M059J (cell line): ENCODE data around the gene KRTAP3-3. TPM values are rescaled to one million over a fixed set of nuclear protein-coding genes. Genes with fewer than 3 reads are reported as not detected.
A peak's percentile ranks its signal among the peaks of the same experiment; 100 is the strongest.
"Not testable (repeated sequence)": the region's sequence is repeated elsewhere in the genome, so short reads cannot be mapped to it uniquely, and the experiment has no call there.

Experiments
- DNase-seq: peaks from one replicate; pipeline ENCODE4 v3.0.0-alpha.2; 2012; ENCODE audit warnings: low read depth
- total RNA-seq: library from RNA; depleted of rRNA; stranded (reverse); fragments of >200 nt; shearing (Covaris generic); gene quantifications from 2 replicates; pipeline ENCODE4 v1.2.3, GENCODE V29; 2014; rRNA removed

The KRTAP3-3 gene
- total RNA-seq: 0.22 TPM in 1 of 2 replicates, not detected in the other

- DNase-seq: peak; percentile 35
Observed at GRCh38 chr17:40993839-40994238, at the start of gene KRTAP3-3. Gene KRTAP3-3, minus strand, starts transcription at chr17:40994164. Its CDS starts 67 bp downstream, at chr17:40994097.

- no peak for DNase-seq
Observed at GRCh38 chr17:41042953-41043352, 49.0 kb upstream of the KRTAP3-3 start.

GRCh38 chr17:41040783-41041571 lies 47.0 kb upstream of the KRTAP3-3 start, which contains the start of gene KRTAP1-1:
Gene KRTAP1-1, minus strand, starts transcription at chr17:41041450. Its CDS starts 53 bp downstream, at chr17:41041397.
- DNase-seq: not testable (repeated sequence)

- DNase-seq: no peak
Observed at GRCh38 chr17:41037853-41038350, 43.9 kb upstream of the KRTAP3-3 start.

DNA sequence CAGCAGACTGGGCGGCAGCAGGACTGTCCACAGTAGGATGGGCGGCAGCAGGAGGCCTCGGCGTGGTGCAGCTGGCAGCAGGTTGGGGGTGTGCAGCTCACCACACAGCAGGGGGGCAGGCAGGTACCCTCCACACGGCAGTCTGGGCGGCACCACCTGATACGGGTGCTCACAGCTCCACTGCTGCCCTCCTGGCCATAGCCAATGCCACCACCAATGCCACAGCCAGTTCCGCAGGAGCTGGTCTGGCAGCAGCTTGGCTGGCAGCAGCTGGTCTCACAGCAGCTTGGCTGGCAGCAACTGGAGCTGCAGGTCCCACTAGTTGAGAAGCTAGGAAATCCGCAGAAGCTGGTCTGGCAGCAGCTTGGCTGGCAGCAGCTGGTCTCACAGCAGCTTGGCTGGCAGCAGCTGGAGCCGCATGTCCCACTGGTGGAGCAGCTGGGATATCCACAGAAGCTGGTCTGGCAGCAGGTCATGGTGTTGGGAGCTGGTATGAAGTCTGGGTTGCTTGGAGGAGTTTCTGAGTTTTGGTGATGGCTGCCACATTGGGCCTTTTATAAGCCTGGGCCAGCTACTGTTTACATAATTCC lies 40.5 kb upstream of the KRTAP3-3 start, which contains the start of gene KRTAP1-3:
Gene KRTAP1-3 (minus strand): TSS at position 529 of the 590 bp plus-strand sequence. CDS start 53 bp downstream, at position 476.
- DNase-seq: not testable (repeated sequence)

DNA sequence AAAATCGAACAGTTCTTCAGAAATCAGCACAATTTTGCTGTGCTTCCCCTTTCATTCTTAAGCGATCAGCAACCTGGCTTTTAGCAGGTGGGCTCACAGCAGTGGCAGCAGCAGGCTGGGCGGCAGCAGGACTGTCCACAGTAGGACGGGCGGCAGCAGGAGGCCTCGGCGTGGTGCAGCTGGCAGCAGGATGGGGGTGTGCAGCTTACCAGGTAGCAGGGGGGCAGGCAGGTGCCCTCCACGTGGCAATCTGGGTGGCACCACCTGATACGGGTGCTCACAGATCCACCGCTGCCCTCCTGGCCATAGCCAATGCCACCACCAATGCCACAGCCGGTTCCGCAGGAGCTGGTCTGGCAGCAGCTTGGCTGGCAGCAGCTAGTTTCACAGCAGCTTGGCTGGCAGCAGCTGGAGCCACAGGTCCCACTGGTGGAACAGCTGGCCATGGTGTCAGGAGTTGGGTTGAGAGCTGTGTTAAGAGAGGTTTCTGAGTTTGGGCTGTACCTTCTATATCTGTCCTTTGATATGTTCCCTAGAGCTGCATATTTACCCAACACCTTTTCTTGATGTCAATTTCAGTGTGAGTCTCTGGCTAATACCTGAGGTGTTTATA lies 35.8 kb upstream of the KRTAP3-3 start, which contains the start of gene KRTAP1-4:
Gene KRTAP1-4 (minus strand): TSS at position 563 of the 613 bp plus-strand sequence. CDS start 117 bp downstream, at position 446.
- no peak for DNase-seq

DNA sequence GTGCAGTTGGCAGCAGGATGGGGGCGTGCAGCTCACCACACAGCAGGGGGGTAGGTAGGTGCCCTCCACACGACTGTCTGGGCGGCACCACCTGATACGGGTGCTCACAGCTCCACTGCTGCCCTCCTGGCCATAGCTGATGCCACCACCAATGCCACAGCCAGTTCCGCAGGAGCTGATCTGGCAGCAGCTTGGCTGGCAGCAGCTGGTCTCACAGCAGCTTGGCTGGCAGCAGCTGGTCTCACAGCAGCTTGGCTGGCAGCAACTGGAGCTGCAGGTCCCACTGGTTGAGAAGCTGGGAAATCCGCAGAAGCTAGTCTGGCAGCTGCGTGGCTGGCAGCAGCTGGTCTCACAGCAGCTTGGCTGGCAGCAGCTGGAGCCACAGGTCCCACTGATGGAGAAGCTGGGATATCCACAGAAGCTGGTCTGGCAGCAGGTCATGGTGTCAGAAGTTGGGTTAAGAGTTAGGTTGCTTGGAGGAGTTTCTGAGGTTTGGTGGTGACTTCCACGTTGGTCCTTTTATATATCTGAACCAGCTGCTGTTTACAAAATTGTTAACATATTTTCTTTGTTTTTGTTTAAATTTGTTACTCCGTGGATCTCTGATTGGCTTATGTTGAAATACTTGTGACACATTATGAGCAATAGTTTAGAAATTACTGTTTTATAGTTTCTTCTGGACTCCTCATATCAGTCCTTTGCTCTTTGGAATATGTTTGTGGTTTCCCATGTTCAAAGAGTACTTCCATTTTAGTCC lies 32.9 kb upstream of the KRTAP3-3 start, which contains the start of gene KRTAP1-5:
Gene KRTAP1-5 (minus strand): TSS at position 494 of the 757 bp plus-strand sequence. CDS start 53 bp downstream, at position 441.
- DNase-seq: peak; percentile 89

GRCh38 chr17:41024697-41025096 lies 30.7 kb upstream of the KRTAP3-3 start:
- DNase-seq: no peak

DNA sequence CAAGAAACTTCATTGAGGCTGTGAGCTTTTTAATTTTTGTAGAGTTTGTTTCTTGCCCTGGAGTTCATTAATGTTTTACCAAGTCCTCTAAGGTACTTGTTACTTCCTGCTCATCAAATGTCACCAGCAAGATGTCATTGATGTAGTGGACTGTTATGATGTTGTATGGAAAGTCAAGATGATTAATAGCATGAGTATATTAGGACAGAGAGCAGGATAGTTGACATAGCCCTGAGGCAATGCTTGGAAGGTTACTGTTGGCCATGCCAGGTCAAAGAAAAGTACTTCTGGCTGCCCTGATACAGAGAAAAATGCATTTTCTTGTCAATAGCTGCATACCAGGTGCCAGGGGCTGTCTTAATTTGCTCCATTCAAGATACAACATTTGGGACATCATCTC lies 26.4 kb upstream of the KRTAP3-3 start:
- peak; percentile 75 for DNase-seq

DNA sequence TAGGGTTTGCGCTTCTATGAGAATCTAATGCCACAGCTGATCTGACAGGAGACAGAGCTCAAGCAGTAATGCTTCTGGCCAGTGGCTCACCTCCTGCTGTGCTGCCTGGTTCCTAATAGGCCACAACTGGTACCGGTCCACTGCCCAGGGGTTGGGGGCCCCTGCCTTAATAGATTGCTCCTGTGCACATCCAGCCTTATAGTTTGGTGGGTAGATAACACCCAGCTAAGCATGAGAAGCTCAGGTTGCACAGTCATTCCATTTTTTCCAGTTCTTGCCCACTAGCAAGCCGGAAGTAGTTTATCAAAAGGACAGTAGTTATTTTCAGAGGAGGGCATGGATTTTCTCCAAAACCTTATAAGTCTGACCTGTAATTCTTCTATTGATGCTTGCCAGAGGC lies 25.5 kb upstream of the KRTAP3-3 start:
- DNase-seq: no peak

- DNase-seq: no peak
Observed at GRCh38 chr17:41018541-41018940, 24.6 kb upstream of the KRTAP3-3 start.

- DNase-seq: no peak
Observed at GRCh38 chr17:41016578-41017215, 22.7 kb upstream of the KRTAP3-3 start.

DNA sequence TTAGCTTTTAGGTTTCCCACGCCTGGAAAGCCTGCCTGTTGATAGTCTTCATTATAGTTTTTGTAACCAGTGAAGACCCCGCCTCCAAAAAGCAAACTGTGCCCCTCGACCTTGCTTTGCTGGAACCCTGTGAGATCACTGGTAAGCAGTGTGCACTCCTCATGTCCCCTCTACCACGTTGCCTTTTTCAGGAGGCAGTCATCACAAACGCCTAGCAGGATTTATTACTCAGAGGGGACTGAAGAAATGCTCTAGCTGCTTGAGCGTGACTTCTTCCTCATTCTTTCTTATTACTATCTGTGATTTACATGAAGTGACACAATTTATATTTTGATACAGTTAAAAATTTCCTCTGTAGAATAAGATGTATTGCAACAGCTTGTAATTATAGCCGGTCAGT lies 21.5 kb upstream of the KRTAP3-3 start:
- no peak for DNase-seq

- peak; percentile 40 for DNase-seq
Observed at GRCh38 chr17:41013606-41014005, 19.6 kb upstream of the KRTAP3-3 start.

DNA sequence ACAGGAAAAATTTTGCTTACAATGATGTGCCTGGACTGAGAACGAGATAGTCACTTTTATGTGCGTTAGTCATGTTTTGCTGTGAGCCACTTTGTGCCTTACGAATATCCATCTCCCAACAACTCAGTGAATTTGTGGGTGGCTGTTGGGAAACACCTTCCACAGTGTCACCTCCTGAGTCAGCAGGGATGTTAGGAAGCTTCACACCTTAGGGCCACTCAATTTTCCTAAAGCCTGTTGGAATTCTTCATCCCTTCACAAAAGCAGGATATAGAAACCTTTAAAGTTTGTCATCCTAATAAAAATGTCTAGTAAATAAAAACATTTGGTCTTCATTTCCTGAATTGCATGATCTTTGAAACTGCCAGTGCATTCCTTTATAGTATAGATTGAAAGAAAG lies 19.2 kb upstream of the KRTAP3-3 start:
- DNase-seq: peak; percentile 68

GRCh38 chr17:41012326-41013120 lies 18.6 kb upstream of the KRTAP3-3 start:
- no peak for DNase-seq

DNA sequence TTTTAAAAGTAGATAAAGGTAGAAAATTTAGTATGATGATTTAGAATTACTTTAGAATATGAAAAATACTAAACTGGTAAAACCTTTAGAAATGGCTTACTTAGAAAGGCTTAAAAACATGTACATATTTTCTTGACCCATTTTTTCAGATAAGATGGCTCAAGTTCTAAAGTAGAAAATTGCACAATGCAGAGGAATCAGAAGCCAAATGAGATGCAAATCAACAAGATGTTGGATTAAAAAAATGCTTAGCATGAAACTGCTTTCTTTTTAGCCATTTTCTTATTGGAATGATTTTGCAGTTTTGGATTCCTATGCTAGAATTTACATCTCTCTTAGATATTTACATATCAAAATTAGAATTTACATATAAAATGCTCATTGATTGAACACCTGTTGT lies 16.5 kb upstream of the KRTAP3-3 start:
- DNase-seq: no peak

GRCh38 chr17:41009936-41010335 lies 16.0 kb upstream of the KRTAP3-3 start:
- DNase-seq: no peak

GRCh38 chr17:41009301-41009760 lies 15.4 kb upstream of the KRTAP3-3 start:
- DNase-seq: peak; percentile 34

DNA sequence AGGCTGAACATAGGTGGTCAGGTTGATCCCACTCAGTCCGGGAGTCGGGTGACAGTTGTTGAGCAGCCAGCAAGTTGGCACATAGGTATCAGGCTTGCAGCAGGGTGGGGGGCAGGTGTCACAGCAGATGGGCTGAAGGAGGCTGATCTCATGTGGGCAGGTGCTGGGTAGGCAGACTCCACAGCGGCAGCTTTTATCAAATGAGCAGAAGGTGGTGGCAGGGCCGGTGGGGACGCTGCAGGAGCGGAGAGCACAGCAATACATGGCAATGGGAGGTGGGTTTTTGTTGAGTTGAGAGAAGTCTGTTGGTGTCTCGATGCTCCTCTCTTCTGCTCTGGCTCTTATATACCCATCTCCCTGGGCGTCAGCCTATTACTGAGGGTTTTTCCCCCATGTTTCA lies 14.8 kb upstream of the KRTAP3-3 start, which contains the start of gene KRTAP3-1:
Gene KRTAP3-1 (minus strand): TSS at position 318 of the 400 bp plus-strand sequence. CDS start 54 bp downstream, at position 264.
- no peak for DNase-seq
